Tibial artery (tissue), 4 donors: ENCODE data around the gene STN1.
"Not testable (repeated sequence)": the region's sequence is repeated elsewhere in the genome, so short reads cannot be mapped to it uniquely, and the experiment has no call there.

ENCODE experiments used
- DNase-seq, 2 donors: peaks; one replicate each; pipeline ENCODE4 v3.0.0-alpha.2; 2019
- H3K27ac ChIP-seq, 2 donors: fragments of 200-600 bp; sonication (generic) in 1 of 2; 1 replicate in 1 of 2; 2 replicates in 1 of 2; pipeline ENCODE4 v1.5.1; 2018 to 2019; ENCODE audit warnings: mild to moderate bottlenecking in 1 of 2
- H3K27me3 ChIP-seq, 2 donors: fragments of 200-600 bp; sonication (generic) in 1 of 2; one replicate each; pipeline versions ENCODE4 v1.5.1 to v1.6.0; 2016 to 2019
- H3K36me3 ChIP-seq, 3 donors: fragments of 200-600 bp; sonication (generic) in 2 of 3; one replicate each; pipeline ENCODE4 v1.5.1; 2016 to 2019; ENCODE audit warnings: mild to moderate bottlenecking in 2 of 3
- H3K4me1 ChIP-seq, 4 donors: fragments of 200-600 bp; sonication (generic) in 2 of 4; 1 replicate in 3 of 4; 2 replicates in 1 of 4; pipeline ENCODE4 v1.5.1; 2016 to 2019
- H3K4me3 ChIP-seq, 2 donors: fragments of 200-600 bp; sonication (generic) in 1 of 2; 1 replicate in 1 of 2; 2 replicates in 1 of 2; pipeline ENCODE4 v1.5.1; 2018 to 2019; ENCODE audit warnings: mild to moderate bottlenecking in 2 of 2
- H3K9me3 ChIP-seq, 3 donors: fragments of 200-600 bp; sonication (generic) in 1 of 3; one replicate each; pipeline ENCODE4 v1.5.1; 2016 to 2019
- CTCF ChIP-seq, 2 experiments: fragments of 200-600 bp in 1 of 2; fragments of 450-650 bp in 1 of 2; IDR thresholded peaks; one replicate each; pipeline ENCODE4 v1.5.1; 2017 to 2019; ENCODE audit warnings: antibody characterized with exemption in 2 of 2, mild to moderate bottlenecking in 1 of 2, moderate library complexity in 1 of 2
- intact Hi-C: fragments of 100-400 bp; cut with DNase I; formaldehyde crosslinking; loops from one replicate; pipeline ENCODE4 v1.15.0; 2023; ENCODE audit warnings: low total_unique reads

Gene STN1

GRCh38 chr10:103845972-103846371 lies 72.0 kb downstream of the STN1 start:
- Histone ChIP-seq H3K36me3 (no peaks in the 10 kb centered on the region), H3K4me3 (no peak overlapping the region), H3K27ac (no peak overlapping the region), H3K27me3 (no peaks in the 10 kb centered on the region), H3K4me1 (peaks cover 0 to 41% (median 28%) of the 10 kb centered on the region in 4 donors), H3K9me3 (no peaks in the 10 kb centered on the region)
- intact Hi-C loops: no loop called here
- no peak for TF ChIP-seq CTCF (IDR thresholded peaks at IDR 0.05)
- peak in 1 of 2 donors; percentile 57 for DNase-seq

GRCh38 chr10:103845346-103845745 lies 72.6 kb downstream of the STN1 start:
- H3K27ac ChIP-seq, H3K4me3 ChIP-seq, H3K36me3 ChIP-seq, H3K9me3 ChIP-seq, DNase-seq, H3K27me3 ChIP-seq, intact Hi-C loops: not testable (repeated sequence)
- peaks cover 0 to 41% (median 24%) of the 10 kb centered on the region in 4 donors for H3K4me1 ChIP-seq

GRCh38 chr10:103843854-103844570 lies 74.0 kb downstream of the STN1 start:
- Histone ChIP-seq H3K27me3 (no peaks in the 10 kb centered on the region), H3K4me3 (no peak overlapping the region), H3K36me3 (no peaks in the 10 kb centered on the region), H3K9me3 (no peaks in the 10 kb centered on the region), H3K4me1 (peaks cover 0 to 42% (median 30%) of the 10 kb centered on the region in 4 donors), H3K27ac (peak overlapping the region; percentile 71 to 81)
- intact Hi-C loops: no loop called here
- peak; percentile 55 to 87 for DNase-seq
- no peak for TF ChIP-seq CTCF (IDR thresholded peaks at IDR 0.05)

- TF ChIP-seq CTCF (IDR thresholded peaks at IDR 0.05): no peak
- no peak for DNase-seq
- H3K36me3 ChIP-seq: no peaks in the 10 kb centered on the region
- peaks cover 0 to 51% (median 38%) of the 10 kb centered on the region in 4 donors for H3K4me1 ChIP-seq
- no peak overlapping the region for H3K4me3 ChIP-seq
- intact Hi-C loops: no loop called here
- no peaks in the 10 kb centered on the region for H3K27me3 ChIP-seq
- no peaks in the 10 kb centered on the region for H3K9me3 ChIP-seq
- H3K27ac ChIP-seq: peak overlapping the region; percentile 71 to 81
These were observed 74.9 kb downstream of the STN1 start for GRCh38 chr10:103843045-103843444.

- no peak for TF ChIP-seq CTCF (IDR thresholded peaks at IDR 0.05)
- H3K27me3 ChIP-seq: no peaks in the 10 kb centered on the region
- intact Hi-C loops: no loop called here
- peak overlapping the region; percentile 71 to 81 for H3K27ac ChIP-seq
- no peaks in the 10 kb centered on the region for H3K36me3 ChIP-seq
- no peaks in the 10 kb centered on the region for H3K9me3 ChIP-seq
- DNase-seq: no peak
- peaks cover 0 to 52% (median 38%) of the 10 kb centered on the region in 4 donors for H3K4me1 ChIP-seq
- no peak overlapping the region for H3K4me3 ChIP-seq
These were observed 75.4 kb downstream of the STN1 start for GRCh38 chr10:103842605-103843004.

GRCh38 chr10:103841519-103841918 lies 76.5 kb downstream of the STN1 start:
- no peaks in the 10 kb centered on the region for H3K36me3 ChIP-seq
- H3K9me3 ChIP-seq: no peaks in the 10 kb centered on the region
- no peak for TF ChIP-seq CTCF (IDR thresholded peaks at IDR 0.05)
- no peak overlapping the region for H3K27ac ChIP-seq
- no peaks in the 10 kb centered on the region for H3K27me3 ChIP-seq
- H3K4me1 ChIP-seq: peaks cover 0 to 52% (median 38%) of the 10 kb centered on the region in 4 donors
- H3K4me3 ChIP-seq: no peak overlapping the region
- no peak for DNase-seq
- intact Hi-C loops: no loop called here
